Heart right ventricle (tissue), 16 donors: Measurements from ENCODE around the gene CLDN24. TPM values are rescaled to one million over a fixed set of nuclear protein-coding genes. Genes with fewer than 3 reads are reported as not detected.

Experiments used
- ATAC-seq, 8 donors: fragments of 200-7000 bp; cut with Tn5 transposase; one replicate each; pipeline ENCODE4 v1.9.1; 2020; ENCODE audit warnings: mild to moderate bottlenecking in 8 of 8, moderate library complexity in 8 of 8, moderate number of reproducible peaks in 1 of 8
- DNase-seq, 2 donors: peaks; one replicate each; pipeline ENCODE4 v3.0.0-alpha.2; 2020
- H3K27ac ChIP-seq, 10 donors: fragments of 200-600 bp; sonication (generic) in 2 of 10; one replicate each; pipeline versions ENCODE4 v1.5.0 to v1.8.0; 2020 to 2022; ENCODE audit warnings: mild to moderate bottlenecking in 3 of 10
- H3K27me3 ChIP-seq, 7 donors: fragments of 200-600 bp; one replicate each; pipeline ENCODE4 v1.8.0; 2021 to 2022; ENCODE audit warnings: mild to moderate bottlenecking in 2 of 7
- H3K36me3 ChIP-seq, 9 donors: fragments of 200-600 bp; sonication (generic) in 1 of 9; one replicate each; pipeline versions ENCODE4 v1.5.0 to v1.8.0; 2020 to 2022; ENCODE audit warnings: mild to moderate bottlenecking in 2 of 9
- H3K4me1 ChIP-seq, 9 donors: fragments of 200-600 bp; sonication (generic) in 1 of 9; one replicate each; pipeline versions ENCODE4 v1.5.0 to v1.8.0; 2020 to 2022; ENCODE audit warnings: mild to moderate bottlenecking in 4 of 9
- H3K4me3 ChIP-seq, 10 donors: fragments of 200-600 bp; sonication (generic) in 2 of 10; one replicate each; pipeline versions ENCODE4 v1.5.0 to v1.8.0; 2020 to 2022; ENCODE audit warnings: mild to moderate bottlenecking in 7 of 10, moderate library complexity in 2 of 10
- H3K9me3 ChIP-seq, 11 donors: fragments of 200-600 bp in 10 of 11; sonication (generic) in 2 of 11; one replicate each; pipeline versions ENCODE4 v1.5.0 to v1.8.0; 2013 to 2022; ENCODE audit warnings: mild to moderate bottlenecking in 2 of 11, control low read depth in 1 of 11, moderate library complexity in 1 of 11
- WGBS, 2 donors: extraction: QIAGEN DNeasy Blood & Tissue Kit; methylation state at CpG; one replicate each; pipeline ENCODE4 v1.1.7; 2013; ENCODE audit warnings: inconsistent platforms in 1 of 2; 5-methylcytosine and 5-hydroxymethylcytosine counted together
- intact Hi-C, 10 donors: fragments of 100-400 bp; cut with DNase I; formaldehyde crosslinking; loops; one replicate each; pipeline versions ENCODE4 v1.11.1 to v1.14.2; 2022
- polyA plus RNA-seq, 2 donors: library from polyadenylated mRNA; stranded (reverse); fragments of 200-250 nt; gene quantifications; one replicate each; pipeline ENCODE4 v1.2.3, GENCODE V29; 2013
- total RNA-seq, 10 donors: library from RNA; stranded (reverse); fragmentation: NEBNext Ultra II Directional in 3 of 10; extraction: Animal tissue kit (Norgen Biotek cat#: 25700) in 3 of 10; gene quantifications; one replicate each; pipeline versions ENCODE4 v1.2.1 to v1.2.4, GENCODE V29; 2021 to 2023
- TF ChIP-seq, protein P1 (sequence below), 9 donors: fragments of 200-600 bp; sonication (generic) in 2 of 9; IDR thresholded peaks; one replicate each; pipeline versions ENCODE4 v1.5.0 to v1.8.0; 2021 to 2022; ENCODE audit warnings: antibody characterized with exemption in 9 of 9, mild to moderate bottlenecking in 5 of 9, moderate library complexity in 1 of 9
- donor health status: Arrhythmogenic right ventricular cardiomyopathy.
- donor health status: ischemic (EF 13 %, LVEDD 7.1; RV severe dilation, severe dysfunction).
- donor health status: healthy with polysubstance abuse.
- donor health status: DM: no; HTN: yes; CAD: no.
- donor health status: DM: no; HTN: no; CAD: no.
- donor health status: ischemic (EF 25% LVEDD 6.9; RV normal size, moderate dysfunction).
- donor health status: ischemic (EF 25% LVEDD 5.7; RV mildly dilated, moderate dysfunction).
- donor health status: healthy.
- donor health status: DM: yes; HTN: yes; CAD: no.
- donor health status: Ischemic cardiomyopathy.
- donor health status: ischemic (EF 35%, LVEDD 5.7; RV mildly dilated, moderate dysfunction).
- donor health status: nonischemic (EF 11% LVEDD 7.7; RV severe dilation, severe dysfunction).
- donor health status: DM: yes; HTN: yes; CAD: no.
- donor health status: PGD.
- donor health status: ischemic (EF 29% LVEDD 5.4; RV normal size, mild dysfunction).
- donor health status: nonischemic (EF 23%, LVEDD 6.1; RV moderate dilation, normal function).

CLDN24 gene
- total and polyA plus RNA-seq, 12 donors: not detected

- Histone ChIP-seq H3K36me3 (no peaks in the 10 kb centered on the region), H3K9me3 (no peaks in the 10 kb centered on the region), H3K27me3 (peaks cover 0 to 15% (median 0%) of the 10 kb centered on the region in 7 donors), H3K4me3 (no peak overlapping the region), H3K4me1 (peaks cover 0 to 6% (median 0%) of the 10 kb centered on the region in 9 donors), H3K27ac (no peak overlapping the region)
- 66 to 72% methylated on average over 9 of the region's 9 CpGs for WGBS, 2 donors
- intact Hi-C loops: no loop called here
- DNase-seq (no peak), ATAC-seq (no peak)
- TF ChIP-seq, protein P1, sequence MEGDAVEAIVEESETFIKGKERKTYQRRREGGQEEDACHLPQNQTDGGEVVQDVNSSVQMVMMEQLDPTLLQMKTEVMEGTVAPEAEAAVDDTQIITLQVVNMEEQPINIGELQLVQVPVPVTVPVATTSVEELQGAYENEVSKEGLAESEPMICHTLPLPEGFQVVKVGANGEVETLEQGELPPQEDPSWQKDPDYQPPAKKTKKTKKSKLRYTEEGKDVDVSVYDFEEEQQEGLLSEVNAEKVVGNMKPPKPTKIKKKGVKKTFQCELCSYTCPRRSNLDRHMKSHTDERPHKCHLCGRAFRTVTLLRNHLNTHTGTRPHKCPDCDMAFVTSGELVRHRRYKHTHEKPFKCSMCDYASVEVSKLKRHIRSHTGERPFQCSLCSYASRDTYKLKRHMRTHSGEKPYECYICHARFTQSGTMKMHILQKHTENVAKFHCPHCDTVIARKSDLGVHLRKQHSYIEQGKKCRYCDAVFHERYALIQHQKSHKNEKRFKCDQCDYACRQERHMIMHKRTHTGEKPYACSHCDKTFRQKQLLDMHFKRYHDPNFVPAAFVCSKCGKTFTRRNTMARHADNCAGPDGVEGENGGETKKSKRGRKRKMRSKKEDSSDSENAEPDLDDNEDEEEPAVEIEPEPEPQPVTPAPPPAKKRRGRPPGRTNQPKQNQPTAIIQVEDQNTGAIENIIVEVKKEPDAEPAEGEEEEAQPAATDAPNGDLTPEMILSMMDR (IDR thresholded peaks at IDR 0.05): no peak
These were observed 32.0 kb upstream of the CLDN24 start for GRCh38 chr4:183354219-183354618.

DNA sequence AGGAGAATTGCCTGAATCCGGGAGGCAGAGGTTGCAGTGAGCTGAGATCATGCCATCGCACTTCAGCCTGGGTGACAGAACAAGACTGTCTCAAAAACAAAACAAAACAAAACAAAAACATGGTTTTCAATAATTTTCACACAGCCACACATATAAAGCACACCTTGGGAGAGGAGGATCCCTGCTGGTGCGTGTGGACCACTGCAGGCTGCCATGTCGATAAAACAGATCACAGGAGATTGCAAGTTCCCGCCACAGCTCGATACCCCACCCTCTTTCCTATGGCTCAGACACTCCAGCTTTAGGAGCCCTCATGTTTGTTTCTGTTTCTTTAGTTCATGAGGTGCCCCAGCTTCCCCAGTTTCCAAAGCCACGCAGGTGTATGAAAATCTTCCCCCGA, 31.3 kb upstream of the CLDN24 start:
- Histone ChIP-seq H3K4me1 (peaks cover 0 to 13% (median 0%) of the 10 kb centered on the region in 9 donors), H3K4me3 (no peak overlapping the region), H3K27ac (no peak overlapping the region), H3K36me3 (no peaks in the 10 kb centered on the region), H3K27me3 (peaks cover 0 to 15% (median 0%) of the 10 kb centered on the region in 7 donors), H3K9me3 (no peaks in the 10 kb centered on the region)
- TF ChIP-seq, protein P1 (IDR thresholded peaks at IDR 0.05): no peak
- no peak for ATAC-seq
- DNase-seq: no peak
- intact Hi-C loops: no loop called here
- WGBS, 2 donors: 75 to 78% methylated on average over 8 of the region's 8 CpGs

GRCh38 chr4:183352546-183352945, 30.3 kb upstream of the CLDN24 start:
- TF ChIP-seq, protein P1 (IDR thresholded peaks at IDR 0.05): no peak
- Histone ChIP-seq H3K4me3 (no peak overlapping the region), H3K4me1 (peaks cover 0 to 23% (median 0%) of the 10 kb centered on the region in 9 donors), H3K36me3 (no peaks in the 10 kb centered on the region), H3K9me3 (no peaks in the 10 kb centered on the region), H3K27ac (no peak overlapping the region), H3K27me3 (peaks cover 0 to 16% (median 0%) of the 10 kb centered on the region in 7 donors)
- 88 to 89% methylated on average over 5 of the region's 5 CpGs for WGBS, 2 donors
- ATAC-seq (no peak), DNase-seq (no peak)
- intact Hi-C loops: no loop called here

DNA sequence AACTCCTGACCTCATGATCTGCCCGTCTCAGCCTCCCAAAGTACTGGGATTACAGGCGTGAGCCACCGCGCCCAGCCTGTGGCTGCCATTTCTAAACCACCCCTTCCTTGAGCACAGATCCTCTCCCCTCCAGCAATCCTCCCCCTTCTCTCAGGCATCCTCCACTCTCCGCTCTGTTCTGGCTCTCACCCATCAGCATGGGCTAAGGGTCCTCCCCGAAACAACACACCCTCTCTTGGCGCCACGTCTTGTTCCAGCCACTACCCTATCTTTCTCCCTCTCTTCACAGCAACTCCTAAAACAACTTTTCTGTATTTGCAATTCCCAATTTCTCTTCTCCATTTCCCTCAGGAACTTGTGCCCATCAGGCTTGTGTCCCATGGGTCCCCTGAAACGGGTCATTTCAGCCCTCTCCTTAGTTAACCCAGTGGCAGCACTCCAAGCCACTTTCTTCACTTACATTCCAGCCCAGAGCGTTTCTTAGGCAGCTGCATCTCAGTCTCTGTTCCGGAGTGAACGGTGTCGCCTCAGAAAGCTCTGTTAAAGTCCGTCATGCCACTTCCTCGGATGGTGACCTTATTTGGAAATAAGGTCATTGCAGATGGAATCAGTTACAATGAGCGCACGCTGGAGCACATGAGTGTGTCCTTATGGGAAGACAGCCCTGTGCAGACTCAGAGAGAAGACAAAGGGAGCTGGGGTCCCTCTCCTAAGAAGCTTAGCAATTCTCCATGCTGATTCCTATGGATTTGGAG, 28.3 kb upstream of the CLDN24 start:
- no peaks in the 10 kb centered on the region for H3K36me3 ChIP-seq
- H3K9me3 ChIP-seq: no peaks in the 10 kb centered on the region
- H3K4me3 ChIP-seq: no peak overlapping the region
- DNase-seq (no peak), ATAC-seq (no peak)
- WGBS, 2 donors: 83 to 87% methylated on average over 17 of the region's 17 CpGs
- intact Hi-C loops: no loop called here
- H3K4me1 ChIP-seq: peaks cover 0 to 25% (median 0%) of the 10 kb centered on the region in 9 donors
- no peak overlapping the region for H3K27ac ChIP-seq
- peaks cover 0 to 19% (median 0%) of the 10 kb centered on the region in 7 donors for H3K27me3 ChIP-seq
- TF ChIP-seq, protein P1 (IDR thresholded peaks at IDR 0.05): no peak
